NCI-H187 treated with DMSO at 0.1 percent for 48 hours (cell line): ENCODE measurements around the gene EEPD1.

ENCODE experiments used
- DNase-seq: peaks from one replicate; lab custom pipeline; 2025; lab: John Stamatoyannopoulos, UW

The EEPD1 gene

GRCh38 chr7:36190447-36191291, 37.6 kb downstream of the EEPD1 start:
- no peak for DNase-seq

- no peak for DNase-seq
Observed at GRCh38 chr7:36191292-36191920, 38.4 kb downstream of the EEPD1 start.

GRCh38 chr7:36192053-36192824, 39.2 kb downstream of the EEPD1 start:
- no peak for DNase-seq

GRCh38 chr7:36192877-36193276, 39.8 kb downstream of the EEPD1 start:
- no peak for DNase-seq

GRCh38 chr7:36198854-36199266, 45.8 kb downstream of the EEPD1 start:
- DNase-seq, result no peak

- no peak for DNase-seq
Observed at GRCh38 chr7:36199329-36199728, 46.3 kb downstream of the EEPD1 start.

- no peak for DNase-seq
Observed at GRCh38 chr7:36201122-36201723, 48.2 kb downstream of the EEPD1 start.

- DNase-seq, result no peak
Observed at GRCh38 chr7:36202398-36202797, 49.3 kb downstream of the EEPD1 start.

- no peak for DNase-seq
Observed at GRCh38 chr7:36203071-36203790, 50.2 kb downstream of the EEPD1 start.

GRCh38 chr7:36204044-36204663, 51.1 kb downstream of the EEPD1 start:
- DNase-seq, result no peak

- DNase-seq, result no peak
Observed at GRCh38 chr7:36204929-36205635, 52.0 kb downstream of the EEPD1 start.

GRCh38 chr7:36205803-36206202, 52.7 kb downstream of the EEPD1 start:
- no peak for DNase-seq

- DNase-seq, result no peak
Observed at GRCh38 chr7:36207451-36208291, 54.6 kb downstream of the EEPD1 start.

GRCh38 chr7:36208426-36208825, 55.4 kb downstream of the EEPD1 start:
- no peak for DNase-seq

- no peak for DNase-seq
Observed at GRCh38 chr7:36208997-36209813, 56.2 kb downstream of the EEPD1 start.

- no peak for DNase-seq
Observed at GRCh38 chr7:36209814-36210183, 56.7 kb downstream of the EEPD1 start.

GRCh38 chr7:36210291-36210922, 57.4 kb downstream of the EEPD1 start:
- DNase-seq, result no peak
